ENCODE measurements around the gene POMGNT2. TPM values are rescaled to one million over a fixed set of nuclear protein-coding genes. Genes with fewer than 3 reads are reported as not detected.

Gene POMGNT2
- total RNA-seq, 2 experiments from 2014 or later: 6.8 to 8.4 TPM

GRCh38 chr3:43152649-43153048 is 46.8 kb upstream of the POMGNT2 start:
- intact Hi-C loops (cut with DNase I, micrococcal nuclease): no loop called here
- Histone ChIP-seq H3K36me3 (ENCODE audit: insufficient read depth, low read length) (no peaks in the 10 kb centered on the region), H3K4me3 (ENCODE audit: low read length) (no peak overlapping the region), H3K9me3 (ENCODE audit: control insufficient read depth in 1 of 2, insufficient read depth in 1 of 2, low read length in 2 of 2) (no peaks in the 10 kb centered on the region), H3K27me3 (ENCODE audit: control insufficient read depth in 1 of 2, insufficient read depth in 2 of 2, low read length in 2 of 2) (peaks cover 0 to 6% of the 10 kb centered on the region in 2 experiments), H3K27ac (ENCODE audit: low read depth in 1 of 2, low read length in 2 of 2) (no peak overlapping the region), H3K4me1 (ENCODE audit: insufficient read depth, low read length) (peaks cover 8% of the 10 kb centered on the region)
- Mint-ChIP-seq H3K27me3 (no peaks in the 10 kb centered on the region), H3K4me1 (ENCODE audit: low read depth) (peaks cover 20% of the 10 kb centered on the region), H3K4me3 (no peak overlapping the region), H3K36me3 (ENCODE audit: low read depth) (no peaks in the 10 kb centered on the region), H3K9me3 (peaks cover 2% of the 10 kb centered on the region), H3K27ac (no peak overlapping the region)
- ChIA-PET POLR2A (no interaction called here), CTCF (interaction anchor here (0.6 kb wide), 1 partner anchor 291 kb away, joined by 4 read pairs; no protein-coding TSS in a partner anchor)
- ATAC-seq (ENCODE audit: poor library complexity) (no peak), DNase-seq (no peak)
- TF ChIP-seq CTCF (IDR thresholded peaks at IDR 0.05): no peak

GRCh38 chr3:43148033-43148432 is 42.2 kb upstream of the POMGNT2 start:
- no peak for DNase-seq
- H3K4me1 Mint-ChIP-seq (ENCODE audit: low read depth): no peaks in the 10 kb centered on the region
- intact Hi-C loops (cut with DNase I, micrococcal nuclease): no loop called here

GRCh38 chr3:43146599-43146998 is 40.7 kb upstream of the POMGNT2 start:
- Mint-ChIP-seq H3K27me3 (no peaks in the 10 kb centered on the region), H3K27ac (no peak overlapping the region), H3K36me3 (ENCODE audit: low read depth) (no peaks in the 10 kb centered on the region), H3K9me3 (peaks cover 2% of the 10 kb centered on the region), H3K4me3 (no peak overlapping the region), H3K4me1 (ENCODE audit: low read depth) (no peaks in the 10 kb centered on the region)
- H3K27me3 ChIP-seq (ENCODE audit: control insufficient read depth in 1 of 2, insufficient read depth in 2 of 2, low read length in 2 of 2): peaks cover 0 to under 1% of the 10 kb centered on the region in 2 experiments
- no peak for ATAC-seq (ENCODE audit: poor library complexity)
- CTCF ChIA-PET: no interaction called here
- no peaks in the 10 kb centered on the region for H3K36me3 ChIP-seq (ENCODE audit: insufficient read depth, low read length)
- DNase-seq: no peak
- no peak overlapping the region for H3K4me3 ChIP-seq (ENCODE audit: low read length)
- peaks cover 3% of the 10 kb centered on the region for H3K4me1 ChIP-seq (ENCODE audit: insufficient read depth, low read length)
- H3K9me3 ChIP-seq (ENCODE audit: control insufficient read depth in 1 of 2, insufficient read depth in 1 of 2, low read length in 2 of 2): no peaks in the 10 kb centered on the region
- no peak overlapping the region for H3K27ac ChIP-seq (ENCODE audit: low read depth in 1 of 2, low read length in 2 of 2)
- intact Hi-C loops (cut with DNase I, micrococcal nuclease): no loop called here
- POLR2A ChIA-PET: interaction anchor here (0.7 kb wide), 1 partner anchor 28 kb away, joined by 3 read pairs; no protein-coding TSS in a partner anchor
- no peak for TF ChIP-seq CTCF (IDR thresholded peaks at IDR 0.05)

More at GRCh38 chr3:43148033-43148432, 42.2 kb upstream of the POMGNT2 start:
- no peak for TF ChIP-seq CTCF (IDR thresholded peaks at IDR 0.05)
- Histone ChIP-seq H3K9me3 (ENCODE audit: control insufficient read depth in 1 of 2, insufficient read depth in 1 of 2, low read length in 2 of 2) (no peaks in the 10 kb centered on the region), H3K27me3 (ENCODE audit: control insufficient read depth in 1 of 2, insufficient read depth in 2 of 2, low read length in 2 of 2) (peaks cover 0 to 2% of the 10 kb centered on the region in 2 experiments), H3K36me3 (ENCODE audit: insufficient read depth, low read length) (no peaks in the 10 kb centered on the region), H3K4me3 (ENCODE audit: low read length) (no peak overlapping the region), H3K4me1 (ENCODE audit: insufficient read depth, low read length) (no peaks in the 10 kb centered on the region), H3K27ac (ENCODE audit: low read depth in 1 of 2, low read length in 2 of 2) (no peak overlapping the region)
- H3K27me3 Mint-ChIP-seq: no peaks in the 10 kb centered on the region
- ATAC-seq (ENCODE audit: poor library complexity): no peak
- H3K4me3 Mint-ChIP-seq: no peak overlapping the region
- H3K9me3 Mint-ChIP-seq: peaks cover 2% of the 10 kb centered on the region
- ChIA-PET POLR2A (no interaction called here), CTCF (no interaction called here)
- H3K27ac Mint-ChIP-seq: no peak overlapping the region
- H3K36me3 Mint-ChIP-seq (ENCODE audit: low read depth): no peaks in the 10 kb centered on the region
